ENCODE results near the gene CUL3. TPM values are rescaled to one million over a fixed set of nuclear protein-coding genes. Genes with fewer than 3 reads are reported as not detected.

Gene CUL3
- total RNA-seq, 4 donors from 2014 or later, result 94.1 to 120 (median 109) TPM

- Histone ChIP-seq H3K4me3 (no peak overlapping the region), H3K9me3 (no peaks in the 10 kb centered on the region), H3K4me1 (peaks cover 27 to 38% of the 10 kb centered on the region in 2 donors), H3K27ac (no peak overlapping the region), H3K36me3 (no peaks in the 10 kb centered on the region), H3K27me3 (no peaks in the 10 kb centered on the region)
- intact Hi-C loops (cut with DNase I; ENCODE audit: low total_unique reads) (no loop called here), in situ Hi-C loops (cut with MboI; ENCODE audit: low sequenced_read_pairs in 4 of 4) (no loop called here)
- ATAC-seq (no peak), DNase-seq (no peak)
- no peak for TF ChIP-seq CTCF (IDR thresholded peaks at IDR 0.05 in 4 of 5, conservative IDR thresholded peaks at IDR 0.05 in 1 of 5)
- no peak for TF ChIP-seq POLR2A (IDR thresholded peaks at IDR 0.05)
These were observed 41.2 kb downstream of the CUL3 start for GRCh38 chr2:224543939-224544338.

- Histone ChIP-seq H3K27me3 (no peaks in the 10 kb centered on the region), H3K4me1 (peaks cover 14 to 18% of the 10 kb centered on the region in 2 donors), H3K36me3 (no peaks in the 10 kb centered on the region), H3K9me3 (no peaks in the 10 kb centered on the region), H3K27ac (no peak overlapping the region), H3K4me3 (no peak overlapping the region)
- no peak for DNase-seq
- TF ChIP-seq POLR2A (IDR thresholded peaks at IDR 0.05), result no peak
- TF ChIP-seq CTCF (IDR thresholded peaks at IDR 0.05 in 4 of 5, conservative IDR thresholded peaks at IDR 0.05 in 1 of 5), result no peak
- ATAC-seq, result no peak
- intact Hi-C loops (cut with DNase I; ENCODE audit: low total_unique reads), result no loop called here
- in situ Hi-C loops (cut with MboI; ENCODE audit: low sequenced_read_pairs in 4 of 4), result no loop called here
These were observed 46.5 kb downstream of the CUL3 start for GRCh38 chr2:224538561-224539138.

GRCh38 chr2:224532931-224533330 is 52.2 kb downstream of the CUL3 start:
- Histone ChIP-seq H3K9me3 (no peaks in the 10 kb centered on the region), H3K4me3 (no peak overlapping the region), H3K27ac (no peak overlapping the region), H3K4me1 (peaks cover 24 to 32% of the 10 kb centered on the region in 2 donors), H3K27me3 (no peaks in the 10 kb centered on the region), H3K36me3 (no peaks in the 10 kb centered on the region)
- in situ Hi-C loops (cut with MboI; ENCODE audit: low sequenced_read_pairs in 4 of 4) (no loop called here), intact Hi-C loops (cut with DNase I; ENCODE audit: low total_unique reads) (no loop called here)
- ATAC-seq (no peak), DNase-seq (no peak)
- TF ChIP-seq CTCF (IDR thresholded peaks at IDR 0.05 in 4 of 5, conservative IDR thresholded peaks at IDR 0.05 in 1 of 5) (no peak), POLR2A (IDR thresholded peaks at IDR 0.05) (no peak)

- in situ Hi-C loops (cut with MboI; ENCODE audit: low sequenced_read_pairs in 4 of 4), result no loop called here
These were observed 52.7 kb downstream of the CUL3 start for GRCh38 chr2:224532441-224532840.

More at GRCh38 chr2:224532441-224532840, 52.7 kb downstream of the CUL3 start:
- ATAC-seq, result no peak
- TF ChIP-seq POLR2A (IDR thresholded peaks at IDR 0.05) (no peak), CTCF (IDR thresholded peaks at IDR 0.05 in 4 of 5, conservative IDR thresholded peaks at IDR 0.05 in 1 of 5) (no peak)
- DNase-seq, result no peak
- H3K9me3 ChIP-seq, result no peaks in the 10 kb centered on the region
- no peaks in the 10 kb centered on the region for H3K36me3 ChIP-seq
- H3K4me3 ChIP-seq, result no peak overlapping the region
- peaks cover 26 to 37% of the 10 kb centered on the region in 2 donors for H3K4me1 ChIP-seq
- no peaks in the 10 kb centered on the region for H3K27me3 ChIP-seq
- H3K27ac ChIP-seq, result no peak overlapping the region
- intact Hi-C loops (cut with DNase I; ENCODE audit: low total_unique reads), result no loop called here

Data from gastrocnemius medialis (tissue), 4 donors.